HEK293 (cell line): Measurements from ENCODE around the gene UBIAD1.

Experiments
- BCL11A ChIP-seq: fragments of 450-650 bp; formaldehyde crosslinking; IDR thresholded peaks from 2 replicates; pipeline ENCODE4 v1.5.1; 2016; ENCODE audit warnings: low read depth, missing biosample characterization, missing genetic modification characterization
- HOXD13 ChIP-seq: sonication (generic); formaldehyde crosslinking; IDR thresholded peaks from 2 replicates; pipeline ENCODE4 v1.8.0; 2022; ENCODE audit warnings: missing genetic modification reagents, borderline replicate concordance
- KLF17 ChIP-seq: fragments of 450-650 bp; formaldehyde crosslinking; IDR thresholded peaks from 2 replicates; pipeline ENCODE4 v1.5.1; 2016; ENCODE audit warnings: missing biosample characterization, missing genetic modification characterization
- KLF7 ChIP-seq: fragments of 450-650 bp; formaldehyde crosslinking; IDR thresholded peaks from 2 replicates; pipeline ENCODE4 v1.5.1; 2016; ENCODE audit warnings: missing biosample characterization, missing genetic modification characterization, borderline replicate concordance
- PRDM1 ChIP-seq: fragments of 450-650 bp; formaldehyde crosslinking; IDR thresholded peaks from 2 replicates; pipeline ENCODE4; 2016; ENCODE audit warnings: missing biosample characterization, missing genetic modification characterization
- PRDM10 ChIP-seq: fragments of 450-650 bp; formaldehyde crosslinking; IDR thresholded peaks from 2 replicates; pipeline ENCODE4 v1.5.1; 2016; ENCODE audit warnings: missing biosample characterization, missing genetic modification characterization
- PRDM4 ChIP-seq: fragments of 450-650 bp; formaldehyde crosslinking; IDR thresholded peaks from 2 replicates; pipeline ENCODE4 v1.5.1; 2017; ENCODE audit warnings: missing biosample characterization, missing genetic modification characterization
- PRDM6 ChIP-seq: fragments of 450-650 bp; formaldehyde crosslinking; IDR thresholded peaks from 2 replicates; pipeline ENCODE4 v1.5.1; 2017; ENCODE audit warnings: missing biosample characterization, missing genetic modification characterization
- RBAK ChIP-seq: fragments of 450-650 bp; formaldehyde crosslinking; IDR thresholded peaks from 2 replicates; pipeline ENCODE4 v1.5.1; 2016; ENCODE audit warnings: missing biosample characterization, missing genetic modification characterization
- SCRT1 ChIP-seq: fragments of 450-650 bp; formaldehyde crosslinking; IDR thresholded peaks from 2 replicates; pipeline ENCODE4 v1.5.1; 2016; ENCODE audit warnings: missing biosample characterization, missing genetic modification characterization, borderline replicate concordance
- SP3 ChIP-seq: fragments of 450-650 bp; formaldehyde crosslinking; IDR thresholded peaks from 2 replicates; pipeline ENCODE4 v1.5.1; 2016; ENCODE audit warnings: missing biosample characterization, missing genetic modification characterization
- ZBTB48 ChIP-seq: fragments of 450-650 bp; formaldehyde crosslinking; IDR thresholded peaks from 2 replicates; pipeline ENCODE4 v1.5.1; 2016; ENCODE audit warnings: missing biosample characterization, missing genetic modification characterization
- ZNF112 ChIP-seq: fragments of 450-650 bp; formaldehyde crosslinking; IDR thresholded peaks from 2 replicates; pipeline ENCODE4 v1.5.0; 2017; ENCODE audit warnings: missing biosample characterization, missing genetic modification characterization
- ZNF132 ChIP-seq: fragments of 450-650 bp; formaldehyde crosslinking; IDR thresholded peaks from 2 replicates; pipeline ENCODE4 v1.5.1; 2017; ENCODE audit warnings: missing biosample characterization, missing genetic modification characterization, borderline replicate concordance
- ZNF140 ChIP-seq: fragments of 450-650 bp; formaldehyde crosslinking; IDR thresholded peaks from 2 replicates; pipeline ENCODE4 v1.5.1; 2016; ENCODE audit warnings: missing biosample characterization, missing genetic modification characterization
- ZNF175 ChIP-seq: fragments of 450-650 bp; formaldehyde crosslinking; IDR thresholded peaks from 2 replicates; pipeline ENCODE4 v1.5.1; 2016; ENCODE audit warnings: missing biosample characterization, missing genetic modification characterization
- ZNF214 ChIP-seq: fragments of 450-650 bp; formaldehyde crosslinking; IDR thresholded peaks from 2 replicates; pipeline ENCODE4 v1.5.1; 2017; ENCODE audit warnings: missing biosample characterization, mild to moderate bottlenecking, missing genetic modification characterization, borderline replicate concordance
- ZNF274 ChIP-seq, 2 experiments: fragments of 200-500 bp in 1 of 2; fragments of 450-650 bp in 1 of 2; sonication (Bioruptor generic) in 1 of 2; formaldehyde crosslinking in 1 of 2; IDR thresholded peaks; 2 replicates each; pipeline versions ENCODE4 v1.5.1 to v1.6.1; 2014 to 2016; ENCODE audit warnings: borderline replicate concordance in 1 of 2, inconsistent platforms in 1 of 2, low read length in 1 of 2, missing biosample characterization in 1 of 2, missing genetic modification characterization in 1 of 2
- ZNF629 ChIP-seq: fragments of 450-650 bp; formaldehyde crosslinking; IDR thresholded peaks from 2 replicates; pipeline ENCODE4 v1.5.1; 2017; ENCODE audit warnings: missing biosample characterization, missing genetic modification characterization
- ZNF660 ChIP-seq: fragments of 450-650 bp; IDR thresholded peaks from 2 replicates; pipeline ENCODE4 v1.5.1; 2018; ENCODE audit warnings: missing biosample characterization, mild to moderate bottlenecking, missing genetic modification characterization
- ZNF76 ChIP-seq: fragments of 450-650 bp; formaldehyde crosslinking; IDR thresholded peaks from 2 replicates; pipeline ENCODE4; 2016; ENCODE audit warnings: low read depth, missing biosample characterization, missing genetic modification characterization, borderline replicate concordance
- ZNF768 ChIP-seq: fragments of 450-650 bp; formaldehyde crosslinking; IDR thresholded peaks from 2 replicates; pipeline ENCODE4 v1.5.1; 2018; ENCODE audit warnings: missing biosample characterization, mild to moderate bottlenecking, missing genetic modification characterization
- ZNF791 ChIP-seq: fragments of 450-650 bp; formaldehyde crosslinking; IDR thresholded peaks from 2 replicates; pipeline ENCODE4 v1.5.1; 2016; ENCODE audit warnings: missing biosample characterization, missing genetic modification characterization
- ZNF830 ChIP-seq: fragments of 450-650 bp; IDR thresholded peaks from 2 replicates; pipeline ENCODE4 v1.5.0; 2018; ENCODE audit warnings: missing biosample characterization, missing genetic modification characterization, low read depth, mild to moderate bottlenecking, moderate library complexity
- TF ChIP-seq, protein P1 (sequence below): fragments of 450-650 bp; formaldehyde crosslinking; IDR thresholded peaks from 2 replicates; pipeline ENCODE4 v1.5.1; 2016; ENCODE audit warnings: missing biosample characterization, missing genetic modification characterization
- TF ChIP-seq, protein P2 (sequence below): fragments of 450-650 bp; formaldehyde crosslinking; IDR thresholded peaks from 2 replicates; pipeline ENCODE4 v1.5.1; 2017; ENCODE audit warnings: missing biosample characterization, missing genetic modification characterization

The UBIAD1 gene

GRCh38 chr1:11281518-11282331 lies 8.7 kb downstream of the UBIAD1 start (continued):
- no peak for TF ChIP-seq ZNF112 (tag by site-specific recombination)
- no peak for TF ChIP-seq ZNF175
- TF ChIP-seq ZNF140 (tag by site-specific recombination): no peak; the same call in 1 of the 2 replicates
- TF ChIP-seq ZNF132 (tag by site-specific recombination): no peak
- no peak for TF ChIP-seq ZNF791 (tag by site-specific recombination)
- TF ChIP-seq, protein P1, sequence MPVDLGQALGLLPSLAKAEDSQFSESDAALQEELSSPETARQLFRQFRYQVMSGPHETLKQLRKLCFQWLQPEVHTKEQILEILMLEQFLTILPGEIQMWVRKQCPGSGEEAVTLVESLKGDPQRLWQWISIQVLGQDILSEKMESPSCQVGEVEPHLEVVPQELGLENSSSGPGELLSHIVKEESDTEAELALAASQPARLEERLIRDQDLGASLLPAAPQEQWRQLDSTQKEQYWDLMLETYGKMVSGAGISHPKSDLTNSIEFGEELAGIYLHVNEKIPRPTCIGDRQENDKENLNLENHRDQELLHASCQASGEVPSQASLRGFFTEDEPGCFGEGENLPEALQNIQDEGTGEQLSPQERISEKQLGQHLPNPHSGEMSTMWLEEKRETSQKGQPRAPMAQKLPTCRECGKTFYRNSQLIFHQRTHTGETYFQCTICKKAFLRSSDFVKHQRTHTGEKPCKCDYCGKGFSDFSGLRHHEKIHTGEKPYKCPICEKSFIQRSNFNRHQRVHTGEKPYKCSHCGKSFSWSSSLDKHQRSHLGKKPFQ (tag by site-specific recombination): no peak
- no peak for TF ChIP-seq ZNF830 (tag by site-specific recombination)
- TF ChIP-seq PRDM6 (tag by site-specific recombination): peak; percentile 88
- no peak for TF ChIP-seq ZNF768 (tag by site-specific recombination)
- no peak for TF ChIP-seq KLF17 (tag by site-specific recombination)
- TF ChIP-seq ZNF660 (tag by site-specific recombination): no peak
- TF ChIP-seq, protein P2, sequence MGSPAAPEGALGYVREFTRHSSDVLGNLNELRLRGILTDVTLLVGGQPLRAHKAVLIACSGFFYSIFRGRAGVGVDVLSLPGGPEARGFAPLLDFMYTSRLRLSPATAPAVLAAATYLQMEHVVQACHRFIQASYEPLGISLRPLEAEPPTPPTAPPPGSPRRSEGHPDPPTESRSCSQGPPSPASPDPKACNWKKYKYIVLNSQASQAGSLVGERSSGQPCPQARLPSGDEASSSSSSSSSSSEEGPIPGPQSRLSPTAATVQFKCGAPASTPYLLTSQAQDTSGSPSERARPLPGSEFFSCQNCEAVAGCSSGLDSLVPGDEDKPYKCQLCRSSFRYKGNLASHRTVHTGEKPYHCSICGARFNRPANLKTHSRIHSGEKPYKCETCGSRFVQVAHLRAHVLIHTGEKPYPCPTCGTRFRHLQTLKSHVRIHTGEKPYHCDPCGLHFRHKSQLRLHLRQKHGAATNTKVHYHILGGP (tag by site-specific recombination): no peak
- TF ChIP-seq ZNF214 (tag by site-specific recombination): no peak
- no peak for TF ChIP-seq KLF7 (tag by site-specific recombination)
- TF ChIP-seq HOXD13 (CRISPR knock-in tag): no peak
- TF ChIP-seq ZNF629 (tag by site-specific recombination): peak; percentile 63
- no peak for TF ChIP-seq ZBTB48 (tag by site-specific recombination)
- TF ChIP-seq ZNF274 (IDR thresholded peaks at IDR 0.05; ENCODE audit: low read length): no peak
- TF ChIP-seq ZNF274 (tag by site-specific recombination; IDR thresholded peaks at IDR 0.05; ENCODE audit: borderline replicate concordance): no peak
- TF ChIP-seq PRDM1 (tag by site-specific recombination): no peak
- TF ChIP-seq PRDM10: 0 out of 2 replicates have a peak, but pooled peaks have one; percentile 25
- TF ChIP-seq ZNF76 (tag by site-specific recombination): no peak
- TF ChIP-seq SP3 (tag by site-specific recombination): no peak
- TF ChIP-seq BCL11A (tag by site-specific recombination): no peak
- no peak for TF ChIP-seq RBAK (tag by site-specific recombination)
- no peak for TF ChIP-seq SCRT1 (tag by site-specific recombination)
- TF ChIP-seq PRDM4 (tag by site-specific recombination): peak; percentile 50; the same call in 1 of the 2 replicates
